Urinary bladder (tissue), 4 donors: Measurements from ENCODE around the gene SCAF4. TPM values are rescaled to one million over a fixed set of nuclear protein-coding genes. Genes with fewer than 3 reads are reported as not detected.
"Not testable (repeated sequence)": the region's sequence is repeated elsewhere in the genome, so short reads cannot be mapped to it uniquely, and the experiment has no call there.

Experiments used
- DNase-seq: peaks from one replicate; pipeline ENCODE4 v3.0.0-alpha.2; 2015; ENCODE audit errors: extremely low spot score
- H3K27ac ChIP-seq: one replicate; pipeline ENCODE4 v1.5.1; 2013; ENCODE audit warnings: low read depth, mild to moderate bottlenecking, moderate library complexity
- H3K36me3 ChIP-seq: one replicate; pipeline ENCODE4 v1.6.1; 2013; ENCODE audit warnings: mild to moderate bottlenecking, moderate library complexity; ENCODE audit not compliant: insufficient read depth
- H3K4me1 ChIP-seq: one replicate; pipeline ENCODE4 v1.6.1; 2013; ENCODE audit warnings: mild to moderate bottlenecking, moderate library complexity; ENCODE audit not compliant: insufficient read depth
- H3K4me3 ChIP-seq: one replicate; pipeline ENCODE4 v1.5.1; 2013; ENCODE audit warnings: low read depth, low read length
- WGBS: extraction: QIAGEN DNeasy Blood & Tissue Kit; methylation state at CpG from one replicate; pipeline ENCODE4 v1.1.7; 2013; 5-methylcytosine and 5-hydroxymethylcytosine counted together
- polyA plus RNA-seq: library from polyadenylated mRNA; stranded (reverse); fragments of 200-250 nt; gene quantifications from one replicate; pipeline ENCODE4 v1.2.3, GENCODE V29; 2013
- total RNA-seq: library from RNA; depleted of rRNA; stranded (reverse); fragments of >200 nt; gene quantifications from one replicate; pipeline ENCODE4 v1.2.3, GENCODE V29; 2014
- donor health status: healthy with polysubstance abuse.
- donor health status: healthy.

The SCAF4 gene
- total and polyA plus RNA-seq, 2 donors, result 14.4 to 19.6 TPM

GRCh38 chr21:31651491-31651890, 80.4 kb downstream of the SCAF4 start:
- not testable (repeated sequence) for H3K27ac ChIP-seq, H3K36me3 ChIP-seq, DNase-seq, H3K4me3 ChIP-seq, H3K4me1 ChIP-seq
- 89% methylated on average over 4 of the region's 4 CpGs for WGBS

GRCh38 chr21:31650930-31651329, 81.0 kb downstream of the SCAF4 start:
- Histone ChIP-seq H3K27ac (no peak overlapping the region), H3K4me1 (no peaks in the 10 kb centered on the region), H3K36me3 (peaks cover 2% of the 10 kb centered on the region), H3K4me3 (no peak overlapping the region)
- no peak for DNase-seq
- WGBS, result 92% methylated on average over 3 of the region's 3 CpGs

- peaks cover 2% of the 10 kb centered on the region for H3K36me3 ChIP-seq
- no peaks in the 10 kb centered on the region for H3K4me1 ChIP-seq
- H3K27ac ChIP-seq, result no peak overlapping the region
- H3K4me3 ChIP-seq, result no peak overlapping the region
- 90% methylated on average over 3 of the region's 3 CpGs for WGBS
- DNase-seq, result no peak
Observed at GRCh38 chr21:31647650-31648049, 84.3 kb downstream of the SCAF4 start.

- H3K4me3 ChIP-seq, result no peak overlapping the region
- H3K27ac ChIP-seq, result no peak overlapping the region
- DNase-seq, result no peak
- no peaks in the 10 kb centered on the region for H3K4me1 ChIP-seq
- WGBS, result 59% methylated on average over 4 of the region's 4 CpGs
- H3K36me3 ChIP-seq, result no peaks in the 10 kb centered on the region
Observed at GRCh38 chr21:31644643-31645042, 87.3 kb downstream of the SCAF4 start.

GRCh38 chr21:31641416-31641922, 90.4 kb downstream of the SCAF4 start:
- no peak for DNase-seq
- H3K27ac ChIP-seq, result no peak overlapping the region
- H3K36me3 ChIP-seq, result no peaks in the 10 kb centered on the region
- 94% methylated on average over 12 of the region's 12 CpGs for WGBS
- no peaks in the 10 kb centered on the region for H3K4me1 ChIP-seq
- no peak overlapping the region for H3K4me3 ChIP-seq

GRCh38 chr21:31636874-31637273, 95.0 kb downstream of the SCAF4 start:
- Histone ChIP-seq H3K36me3 (no peaks in the 10 kb centered on the region), H3K4me3 (no peak overlapping the region), H3K27ac (no peak overlapping the region), H3K4me1 (no peaks in the 10 kb centered on the region)
- WGBS, result 79% methylated on average over 2 of the region's 2 CpGs
- DNase-seq, result no peak

GRCh38 chr21:31634993-31635392, 96.9 kb downstream of the SCAF4 start:
- H3K4me1 ChIP-seq, result no peaks in the 10 kb centered on the region
- no peak overlapping the region for H3K4me3 ChIP-seq
- DNase-seq, result no peak
- H3K36me3 ChIP-seq, result no peaks in the 10 kb centered on the region
- H3K27ac ChIP-seq, result no peak overlapping the region
- 90% methylated on average over 3 of the region's 3 CpGs for WGBS

- DNase-seq, H3K27ac ChIP-seq, H3K4me3 ChIP-seq, H3K4me1 ChIP-seq, H3K36me3 ChIP-seq: not testable (repeated sequence)
- 98% methylated on average over 6 of the region's 6 CpGs for WGBS
Observed at GRCh38 chr21:31631881-31632280, 100.0 kb downstream of the SCAF4 start.

- Histone ChIP-seq H3K4me1 (no peaks in the 10 kb centered on the region), H3K36me3 (no peaks in the 10 kb centered on the region), H3K4me3 (no peak overlapping the region), H3K27ac (no peak overlapping the region)
- 30% methylated on average over 8 of the region's 8 CpGs for WGBS
- peak; percentile 8 for DNase-seq
Observed at GRCh38 chr21:31629972-31630711, 101.8 kb downstream of the SCAF4 start.

GRCh38 chr21:31624961-31625491, 106.9 kb downstream of the SCAF4 start:
- Histone ChIP-seq H3K4me1 (no peaks in the 10 kb centered on the region), H3K4me3 (no peak overlapping the region), H3K36me3 (no peaks in the 10 kb centered on the region), H3K27ac (no peak overlapping the region)
- no peak for DNase-seq
- 93% methylated on average over 11 of the region's 11 CpGs for WGBS

GRCh38 chr21:31624181-31624580, 107.7 kb downstream of the SCAF4 start:
- H3K4me1 ChIP-seq, result no peaks in the 10 kb centered on the region
- WGBS, result 80% methylated on average over 3 of the region's 3 CpGs
- no peak for DNase-seq
- no peak overlapping the region for H3K4me3 ChIP-seq
- no peak overlapping the region for H3K27ac ChIP-seq
- no peaks in the 10 kb centered on the region for H3K36me3 ChIP-seq

- Histone ChIP-seq H3K4me1 (no peaks in the 10 kb centered on the region), H3K36me3 (no peaks in the 10 kb centered on the region), H3K4me3 (no peak overlapping the region), H3K27ac (no peak overlapping the region)
- no peak for DNase-seq
- WGBS, result 76% methylated on average over 6 of the region's 6 CpGs
Observed at GRCh38 chr21:31623664-31624063, 108.3 kb downstream of the SCAF4 start.

- DNase-seq, result no peak
- H3K4me3 ChIP-seq, result no peak overlapping the region
- no peaks in the 10 kb centered on the region for H3K4me1 ChIP-seq
- no peak overlapping the region for H3K27ac ChIP-seq
- 61% methylated on average over 3 of the region's 3 CpGs for WGBS
- no peaks in the 10 kb centered on the region for H3K36me3 ChIP-seq
Observed at GRCh38 chr21:31622397-31622796, 109.5 kb downstream of the SCAF4 start.
